SU-DHL-6 (cell line): ENCODE results near the gene BNIP5.

Experiments used
- H2AFZ ChIP-seq: fragments of 200-600 bp; sonication (generic); 2 replicates; pipeline ENCODE4 v1.6.1; 2014; ENCODE audit warnings: low read depth, mild to moderate bottlenecking, moderate library complexity, mixed read lengths, antibody characterized with exemption, low read length; ENCODE audit not compliant: severe bottlenecking
- H3F3A ChIP-seq: fragments of 200-600 bp; shearing (Covaris generic); 2 replicates; pipeline ENCODE4 v1.6.0; 2016; ENCODE audit warnings: antibody characterized with exemption, mild to moderate bottlenecking; ENCODE audit not compliant: insufficient read depth
- H3K27ac ChIP-seq: fragments of 200-600 bp; sonication (generic); 2 replicates; pipeline ENCODE4 v1.5.1; 2016; ENCODE audit warnings: low read depth, mild to moderate bottlenecking, low read length, moderate library complexity, mixed read lengths
- H3K27me3 ChIP-seq: fragments of 200-600 bp; sonication (generic), shearing (Covaris generic); 2 replicates; pipeline ENCODE4 v1.6.0; 2014; ENCODE audit warnings: mild to moderate bottlenecking, low read length
- H3K36me3 ChIP-seq: fragments of 200-600 bp; sonication (generic); 2 replicates; pipeline ENCODE4 v1.6.1; 2014; ENCODE audit warnings: mild to moderate bottlenecking, low read length, mixed read lengths
- H3K4me2 ChIP-seq: fragments of 300-600, 200-600 bp; shearing (Covaris generic), sonication (generic); 2 replicates; pipeline ENCODE4 v1.6.0; 2014; ENCODE audit warnings: low read length, low read depth, mild to moderate bottlenecking; ENCODE audit not compliant: poor library complexity, severe bottlenecking
- H3K4me3 ChIP-seq: fragments of 200-600 bp; sonication (generic); 2 replicates; pipeline ENCODE4 v1.5.1; 2014; ENCODE audit warnings: antibody characterized with exemption, low read length, mild to moderate bottlenecking, mixed read lengths; ENCODE audit not compliant: insufficient read depth, poor library complexity, severe bottlenecking
- H3K79me2 ChIP-seq: fragments of 200-600 bp; sonication (generic); 2 replicates; pipeline ENCODE4 v1.6.1; 2014; ENCODE audit warnings: mild to moderate bottlenecking, low read length, moderate library complexity; ENCODE audit not compliant: insufficient read depth
- H3K9ac ChIP-seq: fragments of 200-600 bp; sonication (generic); 2 replicates; pipeline ENCODE4 v1.7.0; 2014; ENCODE audit warnings: mild to moderate bottlenecking, low read length
- H3K9me2 ChIP-seq: fragments of 200-600 bp; sonication (generic); replicated peaks from 2 replicates; pipeline ENCODE4 v1.6.1; 2014; ENCODE audit warnings: low read length; ENCODE audit not compliant: insufficient read depth
- H3K9me3 ChIP-seq: fragments of 200-600 bp; sonication (generic); 2 replicates; pipeline ENCODE4 v1.6.1; 2014; ENCODE audit warnings: low read length, mixed read lengths; ENCODE audit not compliant: insufficient read depth
- H4K20me1 ChIP-seq: fragments of 200-600 bp; sonication (generic); 2 replicates; pipeline ENCODE4 v1.6.1; 2014; ENCODE audit warnings: low read depth, mild to moderate bottlenecking, antibody characterized with exemption, low read length, moderate library complexity, mixed read lengths
- CTCF ChIP-seq: fragments of 200-600 bp; sonication (generic); IDR thresholded peaks from one replicate; pipeline ENCODE4 v1.5.1; 2017; ENCODE audit warnings: antibody characterized with exemption, mild to moderate bottlenecking, low read length, moderate library complexity; ENCODE audit not compliant: insufficient read depth, poor library complexity, severe bottlenecking
- EZH2phosphoT487 ChIP-seq: fragments of 200-600 bp; sonication (generic), shearing (Covaris generic); conservative IDR thresholded peaks from 2 replicates; pipeline ENCODE4 v1.6.1; 2018; ENCODE audit warnings: mild to moderate bottlenecking, antibody characterized with exemption, low read length, moderate library complexity, mixed read lengths

The BNIP5 gene

GRCh38 chr6:36331381-36331780 lies 5.3 kb downstream of the BNIP5 start:
- TF ChIP-seq CTCF = no peak
- no peak for TF ChIP-seq EZH2phosphoT487
- no peaks in the 10 kb centered on the region for H3K36me3 ChIP-seq
- H3K27me3 ChIP-seq = no peaks in the 10 kb centered on the region; the same call in 1 of the 2 replicates

GRCh38 chr6:36330366-36330765 lies 6.3 kb downstream of the BNIP5 start:
- no peaks in the 10 kb centered on the region for H3K79me2 ChIP-seq
- H3K36me3 ChIP-seq = no peaks in the 10 kb centered on the region
- H4K20me1 ChIP-seq = no peaks in the 10 kb centered on the region
- H2AFZ ChIP-seq = no peak overlapping the region
- no peak overlapping the region for H3K4me3 ChIP-seq
- H3K9ac ChIP-seq = no peak overlapping the region
- H3F3A ChIP-seq = no peaks in the 10 kb centered on the region
- TF ChIP-seq CTCF (no peak), EZH2phosphoT487 (no peak)
- H3K9me3 ChIP-seq = no peaks in the 10 kb centered on the region
- H3K9me2 ChIP-seq = no peaks in the 10 kb centered on the region
- no peak overlapping the region for H3K4me2 ChIP-seq
- H3K27me3 ChIP-seq = no peaks in the 10 kb centered on the region
- no peak overlapping the region for H3K27ac ChIP-seq

More at GRCh38 chr6:36331381-36331780, 5.3 kb downstream of the BNIP5 start:
- Histone ChIP-seq H3K9ac (no peak overlapping the region), H3K4me3 (no peak overlapping the region), H2AFZ (no peak overlapping the region), H3K9me3 (no peaks in the 10 kb centered on the region), H3F3A (no peaks in the 10 kb centered on the region), H3K79me2 (no peaks in the 10 kb centered on the region), H4K20me1 (no peaks in the 10 kb centered on the region), H3K9me2 (no peaks in the 10 kb centered on the region), H3K4me2 (no peak overlapping the region), H3K27ac (no peak overlapping the region)

- no peaks in the 10 kb centered on the region for H3K27me3 ChIP-seq
- H3K9ac ChIP-seq = no peak overlapping the region
Measured at GRCh38 chr6:36329798-36330291, 6.8 kb downstream of the BNIP5 start.

More at GRCh38 chr6:36329798-36330291, 6.8 kb downstream of the BNIP5 start:
- Histone ChIP-seq H3K9me3 (no peaks in the 10 kb centered on the region), H3K4me3 (no peak overlapping the region), H3K4me2 (no peak overlapping the region), H3F3A (no peaks in the 10 kb centered on the region), H3K36me3 (no peaks in the 10 kb centered on the region), H4K20me1 (no peaks in the 10 kb centered on the region), H3K27ac (no peak overlapping the region), H3K9me2 (no peaks in the 10 kb centered on the region), H2AFZ (no peak overlapping the region), H3K79me2 (no peaks in the 10 kb centered on the region)
- TF ChIP-seq EZH2phosphoT487 (no peak), CTCF (no peak)
